Suppressor macrophage (primary cell): ENCODE results near the gene SOX14.
A peak's percentile ranks its signal among the peaks of the same experiment; 100 is the strongest.

Source experiments
- DNase-seq, 4 experiments: peaks; one replicate each; pipeline ENCODE4 v3.0.0-alpha.2; 2020 to 2022

SOX14 gene

GRCh38 chr3:137768361-137769321 is 4.5 kb downstream of the SOX14 start:
- no peak for DNase-seq

- no peak for DNase-seq
These were observed 5.4 kb downstream of the SOX14 start for GRCh38 chr3:137769322-137770065.

- no peak for DNase-seq
These were observed 6.1 kb downstream of the SOX14 start for GRCh38 chr3:137770066-137770834.

GRCh38 chr3:137770835-137771399 is 6.8 kb downstream of the SOX14 start:
- no peak for DNase-seq

GRCh38 chr3:137771401-137772213 is 7.5 kb downstream of the SOX14 start:
- no peak for DNase-seq

- DNase-seq, result no peak
These were observed 8.3 kb downstream of the SOX14 start for GRCh38 chr3:137772214-137772955.

GRCh38 chr3:137778941-137779340 is 14.8 kb downstream of the SOX14 start:
- no peak for DNase-seq

GRCh38 chr3:137787529-137787928 is 23.4 kb downstream of the SOX14 start:
- no peak for DNase-seq

GRCh38 chr3:137789236-137789635 is 25.1 kb downstream of the SOX14 start:
- DNase-seq, result no peak

- peak; percentile 4 to 33 (median 18) for DNase-seq
These were observed 28.6 kb downstream of the SOX14 start for GRCh38 chr3:137792626-137793271.

- no peak for DNase-seq
These were observed 32.9 kb downstream of the SOX14 start for GRCh38 chr3:137796993-137797392.

- no peak for DNase-seq
These were observed 39.1 kb downstream of the SOX14 start for GRCh38 chr3:137803215-137803614.

- no peak for DNase-seq
These were observed 43.9 kb downstream of the SOX14 start for GRCh38 chr3:137807998-137808397.

GRCh38 chr3:137809509-137809908 is 45.4 kb downstream of the SOX14 start:
- no peak for DNase-seq

- no peak for DNase-seq
These were observed 47.9 kb downstream of the SOX14 start for GRCh38 chr3:137812023-137812422.

- DNase-seq, result no peak
These were observed 51.1 kb downstream of the SOX14 start for GRCh38 chr3:137815251-137815650.
